Smooth muscle cell (in vitro differentiated cells): ENCODE data around the gene RIPK4. TPM values are rescaled to one million over a fixed set of nuclear protein-coding genes. Genes with fewer than 3 reads are reported as not detected.

Experiments used
- DNase-seq: peaks from one replicate; lab custom pipeline; 2025; ENCODE audit not compliant: unreplicated experiment; lab: John Stamatoyannopoulos, UW
- H2AFZ ChIP-seq: fragments of 200-600 bp; sonication (generic); 2 replicates; pipeline ENCODE4 v1.6.0; 2016; ENCODE audit warnings: antibody characterized with exemption, low read depth, mild to moderate bottlenecking
- H3F3A ChIP-seq: fragments of 200-600 bp; sonication (generic); 2 replicates; pipeline ENCODE4 v1.6.0; 2017; ENCODE audit warnings: antibody characterized with exemption, low read depth
- H3K27ac ChIP-seq: fragments of 200-600 bp; sonication (generic); 2 replicates; pipeline ENCODE4 v1.5.1; 2016; ENCODE audit warnings: low read depth, mild to moderate bottlenecking
- H3K27me3 ChIP-seq: fragments of 200-600 bp; sonication (generic); 2 replicates; pipeline ENCODE4 v1.6.1; 2016; ENCODE audit warnings: low read depth, mild to moderate bottlenecking
- H3K36me3 ChIP-seq: fragments of 200-600 bp; sonication (generic); 2 replicates; pipeline ENCODE4 v1.5.1; 2016; ENCODE audit warnings: low read depth
- H3K4me1 ChIP-seq: fragments of 200-600 bp; sonication (generic); 2 replicates; pipeline ENCODE4 v1.5.1; 2016; ENCODE audit warnings: low read depth
- H3K4me2 ChIP-seq: fragments of 200-600 bp; sonication (generic); 2 replicates; pipeline ENCODE4 v1.6.0; 2016; ENCODE audit warnings: mild to moderate bottlenecking
- H3K4me3 ChIP-seq: fragments of 200-600 bp; sonication (generic); 2 replicates; pipeline ENCODE4 v1.5.1; 2016; ENCODE audit warnings: mild to moderate bottlenecking
- H3K79me2 ChIP-seq: fragments of 200-600 bp; sonication (generic); 2 replicates; pipeline ENCODE4 v1.6.0; 2016; ENCODE audit warnings: low read depth, mild to moderate bottlenecking
- H3K9ac ChIP-seq: fragments of 200-600 bp; sonication (generic); 2 replicates; pipeline ENCODE4 v1.6.0; 2016; ENCODE audit warnings: low read depth
- H3K9me3 ChIP-seq: fragments of 200-600 bp; sonication (generic); replicated peaks from 2 replicates; pipeline ENCODE4 v1.5.1; 2016; ENCODE audit warnings: low read depth
- H4K20me1 ChIP-seq: fragments of 200-600 bp; sonication (generic); 2 replicates; pipeline ENCODE4 v1.6.0; 2016; ENCODE audit warnings: low read depth
- CTCF ChIP-seq: fragments of 200-600 bp; sonication (generic); IDR thresholded peaks from 2 replicates; pipeline ENCODE4 v1.5.1; 2017; ENCODE audit warnings: borderline replicate concordance, mild to moderate bottlenecking, antibody characterized with exemption; ENCODE audit not compliant: insufficient read depth, poor library complexity, severe bottlenecking
- WGBS: methylation state at CpG from one replicate; pipeline ENCODE4 v1.1.7; 2016; ENCODE audit warnings: low lambda C conversion rate; 5-methylcytosine and 5-hydroxymethylcytosine counted together
- polyA plus RNA-seq: library from polyadenylated mRNA; unstranded; fragments of >200 nt; fragmentation: Nextera tagmentation; extraction: Ambion mirVana; gene quantifications from 2 replicates; pipeline ENCODE4 v1.2.1, GENCODE V29; 2016
- total RNA-seq: library from RNA; depleted of rRNA; stranded (reverse); fragments of >200 nt; gene quantifications from 2 replicates; pipeline ENCODE4 v1.2.3, GENCODE V29; 2014

The RIPK4 gene
- total and polyA plus RNA-seq, 2 experiments from 2014 or later, result 1.1 to 3.7 TPM

- Histone ChIP-seq H3K27ac (no peak overlapping the region), H3K27me3 (no peaks in the 10 kb centered on the region), H3K36me3 (no peaks in the 10 kb centered on the region), H3K4me3 (no peak overlapping the region), H3F3A (no peaks in the 10 kb centered on the region), H3K4me2 (no peak overlapping the region), H2AFZ (no peak overlapping the region), H3K79me2 (no peaks in the 10 kb centered on the region), H4K20me1 (no peaks in the 10 kb centered on the region), H3K4me1 (no peaks in the 10 kb centered on the region), H3K9me3 (no peaks in the 10 kb centered on the region), H3K9ac (no peak overlapping the region)
- WGBS, result 96% methylated on average over 18 of the region's 18 CpGs
- TF ChIP-seq CTCF, result no peak
- no peak for DNase-seq
These were observed 41.2 kb upstream of the RIPK4 start for GRCh38 chr21:41808094-41808493.

- Histone ChIP-seq H3K9ac (no peak overlapping the region), H3K27ac (no peak overlapping the region), H3K36me3 (no peaks in the 10 kb centered on the region), H3K9me3 (no peaks in the 10 kb centered on the region), H3F3A (no peaks in the 10 kb centered on the region), H3K4me3 (no peak overlapping the region), H4K20me1 (no peaks in the 10 kb centered on the region), H3K79me2 (no peaks in the 10 kb centered on the region), H3K4me1 (no peaks in the 10 kb centered on the region), H3K4me2 (no peak overlapping the region), H3K27me3 (no peaks in the 10 kb centered on the region), H2AFZ (no peak overlapping the region)
- no peak for DNase-seq
- 97% methylated on average over 4 of the region's 4 CpGs for WGBS
- TF ChIP-seq CTCF, result no peak
These were observed 39.9 kb upstream of the RIPK4 start for GRCh38 chr21:41806773-41807172.

GRCh38 chr21:41805643-41806042, 38.8 kb upstream of the RIPK4 start:
- Histone ChIP-seq H4K20me1 (no peaks in the 10 kb centered on the region), H3K4me2 (no peak overlapping the region), H3K27me3 (no peaks in the 10 kb centered on the region), H3K9ac (no peak overlapping the region), H3K27ac (no peak overlapping the region), H3K36me3 (no peaks in the 10 kb centered on the region), H3K4me3 (no peak overlapping the region), H3K9me3 (no peaks in the 10 kb centered on the region), H3F3A (no peaks in the 10 kb centered on the region), H3K4me1 (no peaks in the 10 kb centered on the region), H3K79me2 (no peaks in the 10 kb centered on the region), H2AFZ (no peak overlapping the region)
- 95% methylated on average over 2 of the region's 4 CpGs for WGBS
- no peak for TF ChIP-seq CTCF
- no peak for DNase-seq

GRCh38 chr21:41805038-41805437, 38.2 kb upstream of the RIPK4 start:
- Histone ChIP-seq H3K4me3 (no peak overlapping the region), H3K9ac (no peak overlapping the region), H3F3A (no peaks in the 10 kb centered on the region), H2AFZ (no peak overlapping the region), H3K4me1 (no peaks in the 10 kb centered on the region), H3K9me3 (no peaks in the 10 kb centered on the region), H3K36me3 (no peaks in the 10 kb centered on the region), H4K20me1 (no peaks in the 10 kb centered on the region), H3K27ac (no peak overlapping the region), H3K79me2 (no peaks in the 10 kb centered on the region), H3K4me2 (no peak overlapping the region), H3K27me3 (no peaks in the 10 kb centered on the region)
- DNase-seq, result no peak
- 92% methylated on average over 10 of the region's 10 CpGs for WGBS
- TF ChIP-seq CTCF, result no peak
